ENCODE data around the gene FUT6.
"Not testable (repeated sequence)": the region's sequence is repeated elsewhere in the genome, so short reads cannot be mapped to it uniquely, and the experiment has no call there.

The FUT6 gene

GRCh38 chr19:5857203-5858081 is 17.9 kb upstream of the FUT6 start:
- no peak for DNase-seq

GRCh38 chr19:5855151-5855550 is 15.6 kb upstream of the FUT6 start:
- DNase-seq, result not testable (repeated sequence)

GRCh38 chr19:5854121-5854520 is 14.6 kb upstream of the FUT6 start:
- DNase-seq, result not testable (repeated sequence)

GRCh38 chr19:5851302-5851701 is 11.8 kb upstream of the FUT6 start, which contains the start of gene FUT3:
FUT3 (minus strand) TSS chr19:5851449.
- DNase-seq, result no peak

- no peak for DNase-seq
Observed at GRCh38 chr19:5850743-5851293, 11.3 kb upstream of the FUT6 start.

GRCh38 chr19:5850189-5850588 is 10.7 kb upstream of the FUT6 start:
- DNase-seq, result no peak

- not testable (repeated sequence) for DNase-seq
Observed at GRCh38 chr19:5848621-5849020, 9.1 kb upstream of the FUT6 start.

GRCh38 chr19:5847846-5848245 is 8.3 kb upstream of the FUT6 start:
- DNase-seq, result not testable (repeated sequence)

- no peak for DNase-seq
Observed at GRCh38 chr19:5844456-5845433, 5.2 kb upstream of the FUT6 start.

GRCh38 chr19:5843295-5843927 is 3.9 kb upstream of the FUT6 start:
- DNase-seq, result no peak

GRCh38 chr19:5841735-5842111 is 2.2 kb upstream of the FUT6 start:
- not testable (repeated sequence) for DNase-seq

GRCh38 chr19:5838353-5839064 is 993 bp downstream of the FUT6 start:
- no peak for DNase-seq

GRCh38 chr19:5837761-5838352 is 1.6 kb downstream of the FUT6 start:
- DNase-seq, result no peak

- no peak for DNase-seq
Observed at GRCh38 chr19:5832527-5833216, 6.8 kb downstream of the FUT6 start.

- no peak for DNase-seq
Observed at GRCh38 chr19:5832061-5832460, 7.4 kb downstream of the FUT6 start.

- no peak for DNase-seq
Observed at GRCh38 chr19:5831159-5831558, 8.3 kb downstream of the FUT6 start.

- no peak for DNase-seq
Observed at GRCh38 chr19:5829567-5830310, 9.8 kb downstream of the FUT6 start.

- peak; percentile 24 for DNase-seq
Observed at GRCh38 chr19:5828661-5829566, 10.6 kb downstream of the FUT6 start.
